Measurements from ENCODE around the gene BOD1L1. TPM values are rescaled to one million over a fixed set of nuclear protein-coding genes. Genes with fewer than 3 reads are reported as not detected.

BOD1L1 gene
- total RNA-seq, 1 experiment from 2014 or later = 37.2 TPM

- POLR2A ChIA-PET = no interaction called here
These were observed 86.9 kb downstream of the BOD1L1 start for GRCh38 chr4:13540446-13541175.

DNA sequence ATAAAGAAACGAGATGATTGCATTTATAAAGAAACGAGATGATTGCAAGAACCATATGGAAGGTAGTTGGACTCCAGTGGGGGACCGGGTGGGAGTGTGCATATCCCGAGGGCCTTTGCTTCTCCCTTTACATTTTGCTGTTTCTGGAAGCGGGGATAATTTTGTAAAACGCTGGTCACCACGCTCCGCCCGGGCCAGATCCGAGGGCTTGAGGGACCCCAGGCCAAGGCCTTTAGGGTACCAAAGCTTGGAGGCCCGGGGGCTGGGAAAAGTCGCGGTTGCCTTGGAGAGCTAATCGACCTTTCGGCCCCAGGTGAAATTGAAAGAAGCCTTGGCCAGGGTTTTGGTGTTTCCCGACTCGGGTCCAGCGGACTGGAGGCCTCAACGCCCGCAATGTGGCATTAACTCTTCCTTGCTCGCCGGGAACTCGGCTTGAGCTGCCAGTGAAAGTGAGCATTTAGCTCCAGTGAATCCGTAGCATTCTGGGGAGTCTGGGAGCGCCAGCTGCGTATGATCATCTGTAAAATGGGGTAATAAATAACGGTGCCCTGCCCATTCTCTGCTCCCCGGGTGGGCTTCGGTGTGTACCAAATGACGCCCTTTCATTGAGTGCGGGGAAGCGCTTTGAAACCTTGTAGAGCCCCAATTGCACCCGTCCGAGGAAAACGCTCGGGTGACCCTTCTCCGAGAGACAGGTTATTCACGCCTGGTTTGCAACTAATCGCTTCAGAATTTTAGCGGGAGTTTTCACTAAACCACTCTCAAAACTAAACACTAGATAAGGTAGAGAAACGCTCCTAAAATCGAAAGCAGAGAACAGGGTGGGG lies 87.7 kb downstream of the BOD1L1 start:
- ChIA-PET CTCF (no interaction called here), POLR2A (no interaction called here)
- no peak for DNase-seq
- Mint-ChIP-seq H3K9me3 (ENCODE audit: unreplicated experiment) (no peaks in the 10 kb centered on the region), H3K27me3 (ENCODE audit: insufficient read depth, unreplicated experiment) (peaks cover 2% of the 10 kb centered on the region), H3K4me3 (ENCODE audit: unreplicated experiment) (no peak overlapping the region), H3K4me1 (ENCODE audit: low read depth, unreplicated experiment) (no peaks in the 10 kb centered on the region), H3K36me3 (ENCODE audit: insufficient read depth, unreplicated experiment) (peaks cover 3% of the 10 kb centered on the region), H3K27ac (ENCODE audit: unreplicated experiment) (no peak overlapping the region)
- no peaks in the 10 kb centered on the region for H3K9me3 ChIP-seq
- intact Hi-C loops (cut with micrococcal nuclease; ENCODE audit: unreplicated experiment) = loop anchor here (10.0 kb wide), 2 partner anchors 135 to 295 kb away; no protein-coding TSS in a partner anchor
- BruUV-seq (replicated peaks) = no TSS peak
- no peaks in the 10 kb centered on the region for H3K27me3 ChIP-seq (replicated peaks; ENCODE audit: control insufficient read depth, insufficient read depth, low read length)
- H3K4me3 ChIP-seq (ENCODE audit: low read depth, low read length) = no peak overlapping the region
- no peak for TF ChIP-seq CTCF (IDR thresholded peaks at IDR 0.05; ENCODE audit: insufficient read depth in 1 of 2, low read depth in 1 of 2, low read length in 1 of 2, severe bottlenecking in 1 of 2, unreplicated experiment in 1 of 2)
- H3K36me3 ChIP-seq (ENCODE audit: control insufficient read depth, insufficient read depth, low read length) = no peaks in the 10 kb centered on the region
- H3K4me1 ChIP-seq = no peaks in the 10 kb centered on the region

More at GRCh38 chr4:13540446-13541175, 86.9 kb downstream of the BOD1L1 start:
- no TSS peak for BruUV-seq (replicated peaks)
- no peaks in the 10 kb centered on the region for H3K4me1 ChIP-seq
- H3K27me3 Mint-ChIP-seq (ENCODE audit: insufficient read depth, unreplicated experiment) = peaks cover 2% of the 10 kb centered on the region
- no peak overlapping the region for H3K4me3 ChIP-seq (ENCODE audit: low read depth, low read length)
- peaks cover 7% of the 10 kb centered on the region for H3K36me3 Mint-ChIP-seq (ENCODE audit: insufficient read depth, unreplicated experiment)
- no peak for TF ChIP-seq CTCF (IDR thresholded peaks at IDR 0.05; ENCODE audit: insufficient read depth in 1 of 2, low read depth in 1 of 2, low read length in 1 of 2, severe bottlenecking in 1 of 2, unreplicated experiment in 1 of 2)
- intact Hi-C loops (cut with micrococcal nuclease; ENCODE audit: unreplicated experiment) = loop anchor here (10.0 kb wide), 2 partner anchors 136 to 296 kb away; no protein-coding TSS in a partner anchor
- no peak overlapping the region for H3K4me3 Mint-ChIP-seq (ENCODE audit: unreplicated experiment)
- no peaks in the 10 kb centered on the region for H3K36me3 ChIP-seq (ENCODE audit: control insufficient read depth, insufficient read depth, low read length)
- H3K9me3 Mint-ChIP-seq (ENCODE audit: unreplicated experiment) = no peaks in the 10 kb centered on the region
- no peaks in the 10 kb centered on the region for H3K4me1 Mint-ChIP-seq (ENCODE audit: low read depth, unreplicated experiment)
- H3K9me3 ChIP-seq = no peaks in the 10 kb centered on the region
- no peak for DNase-seq
- CTCF ChIA-PET = no interaction called here
- H3K27ac Mint-ChIP-seq (ENCODE audit: unreplicated experiment) = no peak overlapping the region
- no peaks in the 10 kb centered on the region for H3K27me3 ChIP-seq (replicated peaks; ENCODE audit: control insufficient read depth, insufficient read depth, low read length)

GRCh38 chr4:13539047-13539618 lies 88.4 kb downstream of the BOD1L1 start:
- H3K27me3 ChIP-seq (replicated peaks; ENCODE audit: control insufficient read depth, insufficient read depth, low read length) = no peaks in the 10 kb centered on the region
- no peak overlapping the region for H3K27ac Mint-ChIP-seq (ENCODE audit: unreplicated experiment)
- TF ChIP-seq CTCF (IDR thresholded peaks at IDR 0.05; ENCODE audit: insufficient read depth in 1 of 2, low read depth in 1 of 2, low read length in 1 of 2, severe bottlenecking in 1 of 2, unreplicated experiment in 1 of 2) = no peak
- H3K4me3 ChIP-seq (ENCODE audit: low read depth, low read length) = no peak overlapping the region
- H3K36me3 ChIP-seq (ENCODE audit: control insufficient read depth, insufficient read depth, low read length) = no peaks in the 10 kb centered on the region
- no peaks in the 10 kb centered on the region for H3K4me1 ChIP-seq
- H3K36me3 Mint-ChIP-seq (ENCODE audit: insufficient read depth, unreplicated experiment) = no peaks in the 10 kb centered on the region
- no peak overlapping the region for H3K4me3 Mint-ChIP-seq (ENCODE audit: unreplicated experiment)
- no peaks in the 10 kb centered on the region for H3K4me1 Mint-ChIP-seq (ENCODE audit: low read depth, unreplicated experiment)
- intact Hi-C loops (cut with micrococcal nuclease; ENCODE audit: unreplicated experiment) = no loop called here
- no peak for DNase-seq
- POLR2A ChIA-PET = no interaction called here
- no peaks in the 10 kb centered on the region for H3K9me3 Mint-ChIP-seq (ENCODE audit: unreplicated experiment)
- BruUV-seq (replicated peaks) = no TSS peak
- CTCF ChIA-PET = no interaction called here
- no peaks in the 10 kb centered on the region for H3K9me3 ChIP-seq
- peaks cover 2% of the 10 kb centered on the region for H3K27me3 Mint-ChIP-seq (ENCODE audit: insufficient read depth, unreplicated experiment)

Data from Caco-2 (cell line).